Stimulated activated CD4-positive, alpha-beta T cell treated with anti-CD3 and anti-CD28 coated beads, Interleukin-4, amount 100 ng/mL, for 4 hours (primary cell): Measurements from ENCODE around the gene CNOT2.

ENCODE experiments used
- DNase-seq, 2 experiments: peaks; one replicate each; pipeline ENCODE4 v3.0.0-alpha.2; 2020

Gene CNOT2

GRCh38 chr12:70242695-70243509 is at the start of gene CNOT2:
Gene CNOT2, plus strand, starts transcription at chr12:70243433. Its CDS starts 34,794 bp downstream, at chr12:70278227.
- peak; percentile 87 to 89 for DNase-seq

- no peak for DNase-seq
Measured at GRCh38 chr12:70194076-70194475, 49.2 kb upstream of the CNOT2 start.

- no peak for DNase-seq
Measured at GRCh38 chr12:70196811-70197281, 46.4 kb upstream of the CNOT2 start.

DNA sequence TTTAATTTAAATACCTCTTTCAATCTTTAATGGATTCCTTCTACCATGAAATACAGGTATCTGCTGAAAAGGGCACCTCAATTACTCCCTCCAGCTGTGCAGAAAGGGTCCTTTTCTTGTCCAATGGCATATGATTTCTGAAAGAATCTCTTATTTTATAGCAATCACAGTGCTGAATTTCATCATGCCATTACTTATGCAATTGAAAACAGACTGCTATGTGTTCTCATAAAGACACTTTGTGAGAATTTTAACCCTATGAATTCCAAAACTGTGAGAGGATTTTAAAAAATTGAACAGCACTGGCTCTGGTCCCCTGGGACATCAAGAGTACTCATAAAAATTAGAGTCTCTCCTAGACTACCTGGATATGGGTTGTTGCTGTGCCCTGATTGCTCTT is 45.9 kb upstream of the CNOT2 start:
- no peak for DNase-seq

DNA sequence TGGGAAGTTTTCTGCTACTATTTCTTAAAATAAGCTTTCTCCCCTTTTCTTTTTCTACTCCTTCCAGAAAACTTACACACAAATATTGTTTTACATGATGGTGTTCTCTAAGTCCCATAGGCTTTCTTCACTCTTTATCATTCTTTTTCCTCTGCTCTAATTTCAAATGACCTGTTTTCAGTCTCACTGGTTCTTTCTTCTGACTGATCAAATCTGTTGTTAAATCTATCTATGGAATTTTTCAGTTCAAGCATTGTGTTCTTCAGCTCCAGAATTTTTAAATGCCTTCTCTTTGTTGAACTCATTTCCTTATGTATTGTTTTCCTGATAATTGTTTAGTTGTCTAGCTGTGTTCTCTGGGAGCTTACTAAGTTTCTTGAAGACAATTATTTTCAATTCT is 29.5 kb upstream of the CNOT2 start:
- no peak for DNase-seq

DNA sequence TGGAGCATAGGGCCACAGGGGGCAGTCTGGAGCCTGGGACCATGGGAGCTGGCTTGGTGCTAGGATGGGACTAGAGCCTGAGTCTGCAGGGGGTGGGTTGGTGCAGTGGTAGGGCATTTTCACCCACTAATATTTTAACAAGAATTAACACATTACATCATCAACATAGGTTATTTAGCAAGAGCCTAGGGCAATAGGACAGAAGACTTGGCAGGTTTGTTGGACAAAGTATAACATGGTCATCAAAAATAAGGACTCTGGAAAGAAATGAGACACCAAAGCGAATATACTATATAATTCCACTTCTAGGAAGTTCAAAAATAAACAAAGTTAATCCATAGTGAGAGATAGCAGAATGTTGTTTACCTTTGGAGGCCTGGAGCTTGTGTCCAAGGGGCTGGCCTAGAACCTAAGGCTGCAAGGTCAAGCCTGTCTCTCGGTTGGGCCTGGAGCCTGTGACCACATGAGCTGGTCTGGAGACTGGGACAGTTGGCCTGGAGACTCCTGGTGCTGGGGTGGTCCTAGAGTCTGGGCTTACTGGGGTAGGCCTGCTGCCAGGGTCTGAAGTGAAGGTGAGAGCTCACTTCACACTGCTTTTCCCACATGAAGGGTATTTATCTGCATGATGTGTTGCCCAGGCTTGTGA is 28.1 kb upstream of the CNOT2 start:
- no peak for DNase-seq

DNA sequence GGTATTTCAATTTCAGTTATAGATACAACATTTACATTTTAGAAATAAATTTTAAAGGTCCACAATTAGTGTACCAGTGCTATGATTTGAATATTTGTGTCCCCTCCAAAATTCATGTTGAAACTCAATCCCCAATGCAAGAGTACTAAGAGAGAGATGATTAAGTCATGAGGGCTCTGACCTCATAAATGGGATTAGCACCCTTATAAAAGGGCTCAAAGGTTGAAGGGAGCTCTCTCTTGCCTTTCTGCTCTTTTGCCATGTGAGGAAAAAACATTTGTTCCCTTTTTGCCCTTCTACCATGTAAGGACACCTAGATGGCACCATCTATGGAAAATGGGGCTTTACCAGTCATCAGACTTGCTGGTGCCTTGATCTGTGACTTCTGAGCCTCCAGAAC is 25.8 kb upstream of the CNOT2 start:
- DNase-seq, result no peak

- DNase-seq, result no peak
Measured at GRCh38 chr12:70221626-70222025, 21.6 kb upstream of the CNOT2 start.

GRCh38 chr12:70227911-70228310 is 15.3 kb upstream of the CNOT2 start:
- no peak for DNase-seq

GRCh38 chr12:70230934-70231606 is 12.2 kb upstream of the CNOT2 start:
- DNase-seq, result no peak

DNA sequence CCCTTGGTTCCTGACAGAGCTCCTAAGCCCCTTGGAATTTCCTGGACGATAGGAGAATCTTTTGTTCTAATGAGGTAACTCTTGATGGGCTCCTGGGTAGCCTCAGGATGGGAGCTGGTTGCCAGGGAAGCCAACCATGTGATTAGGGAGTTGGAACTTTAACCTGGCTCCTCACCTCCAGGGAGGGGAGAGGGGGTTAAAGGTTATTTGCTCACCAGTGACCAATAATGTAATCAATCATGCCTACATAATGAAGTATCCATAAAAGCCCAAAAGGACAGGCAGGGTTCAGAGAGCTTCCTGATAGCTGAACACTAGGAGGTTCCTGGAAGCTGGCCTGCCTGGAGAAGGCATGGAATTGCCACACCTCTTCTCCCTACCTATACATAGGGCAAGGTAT is 6.2 kb upstream of the CNOT2 start:
- DNase-seq, result no peak

DNA sequence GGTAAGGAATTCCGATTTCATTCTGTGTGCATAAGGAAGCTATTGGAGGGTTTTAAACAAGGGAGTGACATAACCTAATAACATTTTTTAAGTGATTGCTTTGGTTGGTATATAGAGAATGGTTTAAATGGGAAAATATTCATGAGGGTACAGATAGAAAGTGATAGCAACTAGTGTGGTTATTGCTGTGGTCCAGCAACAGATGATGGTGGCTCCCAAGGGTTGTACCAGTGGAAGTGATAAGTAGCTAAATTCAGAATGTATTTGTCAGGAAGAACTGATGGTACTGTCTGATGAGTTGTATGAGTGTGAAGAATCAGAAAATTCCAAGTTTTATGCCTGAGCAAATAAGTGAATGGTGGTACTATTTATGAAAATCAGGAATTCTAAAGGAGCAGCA is 2.6 kb upstream of the CNOT2 start:
- DNase-seq, result no peak

DNA sequence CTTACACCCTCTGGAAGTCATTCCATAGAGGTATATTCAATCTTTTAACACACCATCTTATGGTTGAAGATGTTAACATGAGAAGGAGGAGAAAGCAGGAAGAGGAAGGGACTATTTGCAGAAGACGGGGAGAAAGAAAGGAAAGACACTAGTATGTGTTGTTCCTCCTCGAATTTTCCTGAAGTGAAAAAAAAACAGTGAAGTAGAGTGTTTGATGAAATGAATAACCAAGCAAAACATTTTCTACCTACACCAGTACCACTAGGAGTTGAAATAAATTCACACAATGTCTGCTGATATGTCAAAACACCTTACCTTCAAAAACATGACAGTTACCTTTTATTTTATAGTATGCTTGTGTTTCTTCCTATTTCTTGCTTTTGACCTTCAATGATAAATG is 1.4 kb upstream of the CNOT2 start:
- no peak for DNase-seq

- DNase-seq, result peak; percentile 54 to 62
Measured at GRCh38 chr12:70243510-70244371, 508 bp downstream of the CNOT2 start.

GRCh38 chr12:70244409-70244808 is 1.2 kb downstream of the CNOT2 start:
- no peak for DNase-seq

GRCh38 chr12:70245458-70245857 is 2.2 kb downstream of the CNOT2 start:
- DNase-seq, result no peak

DNA sequence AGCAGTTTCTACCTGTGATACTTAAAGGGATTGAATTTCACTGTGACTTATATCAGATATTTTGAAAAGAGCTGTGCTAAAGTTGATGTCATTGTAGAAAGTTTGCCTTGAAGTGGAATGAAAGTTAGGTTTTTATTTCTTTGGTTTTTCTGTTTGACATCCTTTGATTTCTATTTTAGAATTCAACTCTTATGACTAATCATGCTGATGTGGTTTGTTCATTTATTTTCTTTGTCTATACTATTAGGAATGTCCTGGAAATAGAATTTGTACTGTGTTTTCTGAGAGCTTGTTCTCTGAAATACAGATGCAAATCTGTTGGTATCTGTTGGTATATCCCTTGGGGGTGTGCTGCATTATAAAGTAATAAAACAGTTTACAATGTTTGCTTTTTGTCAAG is 3.3 kb downstream of the CNOT2 start:
- DNase-seq, result no peak

DNA sequence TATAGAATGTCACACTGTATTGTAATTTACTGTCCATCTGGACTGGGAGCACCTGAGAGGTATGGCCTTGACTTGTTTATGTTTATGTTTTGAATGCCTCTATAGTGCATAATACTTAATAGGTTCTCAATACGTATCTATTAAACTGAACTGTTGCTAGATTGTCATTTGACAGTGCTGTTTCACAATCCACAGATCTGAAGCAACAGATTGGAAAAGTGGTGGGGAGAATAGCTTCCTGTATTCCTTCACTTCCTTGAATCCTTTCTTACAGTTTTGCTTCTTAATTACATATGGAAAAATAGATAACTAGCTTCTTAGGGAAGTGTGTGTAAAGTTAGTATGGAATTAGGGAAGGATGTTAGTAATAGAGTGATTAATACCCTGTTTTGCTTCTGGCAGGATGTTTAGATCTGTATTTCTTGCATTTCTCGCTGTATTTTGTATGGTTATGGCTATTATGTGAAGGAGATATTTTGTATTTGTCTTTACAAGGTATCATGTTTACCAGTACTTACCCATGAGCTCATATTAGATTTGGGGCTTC is 4.5 kb downstream of the CNOT2 start:
- DNase-seq, result no peak

DNA sequence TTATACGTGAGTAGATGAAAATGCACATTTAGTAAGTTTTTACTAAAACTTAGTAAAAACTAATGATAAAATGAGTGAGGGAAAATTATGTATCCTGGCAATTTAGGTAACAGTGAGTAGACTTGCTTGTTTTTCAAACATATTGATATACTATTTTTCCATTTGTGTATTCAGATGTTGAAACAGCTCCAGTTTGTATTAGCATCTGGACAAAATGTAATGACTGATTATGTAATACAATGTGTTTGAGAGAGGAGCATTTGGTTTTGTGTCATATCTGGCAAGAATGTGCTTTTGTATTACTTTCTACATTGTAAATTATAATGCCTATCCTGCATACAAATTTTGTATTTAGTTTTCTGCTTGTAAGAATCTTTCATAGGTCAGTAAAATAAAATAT is 5.6 kb downstream of the CNOT2 start:
- no peak for DNase-seq

DNA sequence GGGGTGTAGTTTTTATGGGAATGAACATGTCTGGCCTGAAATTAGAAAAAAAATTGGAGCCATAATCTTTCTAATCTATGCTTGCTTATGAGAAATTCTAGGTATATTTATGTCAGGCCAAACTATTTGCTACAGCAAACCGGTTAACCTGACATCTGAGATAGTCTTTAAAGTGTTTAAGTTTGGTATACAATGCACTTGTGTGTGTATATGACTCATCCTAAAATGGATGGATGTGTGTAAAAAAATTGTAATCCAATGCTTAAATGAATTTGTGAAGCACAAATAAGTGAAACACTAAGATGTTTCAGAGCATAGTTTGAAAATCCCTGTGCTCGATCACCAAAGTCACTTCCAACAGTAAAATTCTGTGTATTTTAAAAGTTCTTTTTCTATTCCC is 6.7 kb downstream of the CNOT2 start:
- DNase-seq, result no peak

- no peak for DNase-seq
Measured at GRCh38 chr12:70251226-70251625, 8.0 kb downstream of the CNOT2 start.

DNA sequence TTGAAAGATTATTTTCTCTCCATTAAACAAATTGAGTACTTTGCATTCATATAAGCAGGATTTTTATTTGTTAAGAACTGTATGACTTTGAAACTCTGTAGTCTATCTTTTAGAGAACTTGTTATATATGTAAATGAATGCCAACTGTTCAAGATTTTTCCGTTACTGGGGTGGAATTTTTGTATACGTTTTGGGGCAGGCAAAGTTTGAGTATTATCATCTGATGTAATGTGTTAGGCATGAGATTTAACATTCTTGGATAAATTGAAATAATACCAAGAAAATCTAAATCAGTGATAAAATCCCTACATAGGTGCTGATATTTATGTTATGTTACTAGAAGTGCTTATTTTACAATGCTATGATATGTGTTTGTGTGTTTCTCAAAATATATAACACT is 8.4 kb downstream of the CNOT2 start:
- no peak for DNase-seq

DNA sequence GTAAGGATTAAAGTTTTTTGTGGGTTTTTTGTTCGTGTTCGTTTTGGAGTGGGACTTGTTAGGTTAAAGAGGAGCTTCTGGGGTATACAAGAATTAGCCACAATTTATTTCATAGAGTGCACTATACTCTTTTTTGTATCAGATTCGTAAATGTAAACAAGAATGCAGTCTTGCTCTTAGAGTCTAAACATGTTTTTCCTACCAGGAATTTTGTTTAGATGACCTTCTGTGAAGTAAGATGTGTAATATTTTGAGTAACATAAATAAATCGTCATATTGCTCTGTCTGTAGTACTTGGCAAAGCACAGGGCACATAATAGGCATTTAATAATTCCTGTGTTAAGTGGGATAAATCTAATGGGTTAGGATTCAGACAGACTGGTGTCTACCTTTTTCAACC is 9.6 kb downstream of the CNOT2 start:
- DNase-seq, result no peak
